ENCODE results near the gene SEC22C. TPM values are rescaled to one million over a fixed set of nuclear protein-coding genes. Genes with fewer than 3 reads are reported as not detected.
"Not testable (repeated sequence)": the region's sequence is repeated elsewhere in the genome, so short reads cannot be mapped to it uniquely, and the experiment has no call there.

The SEC22C gene
- total RNA-seq, 1 donor from 2014 or later, result 55.0 TPM

DNA sequence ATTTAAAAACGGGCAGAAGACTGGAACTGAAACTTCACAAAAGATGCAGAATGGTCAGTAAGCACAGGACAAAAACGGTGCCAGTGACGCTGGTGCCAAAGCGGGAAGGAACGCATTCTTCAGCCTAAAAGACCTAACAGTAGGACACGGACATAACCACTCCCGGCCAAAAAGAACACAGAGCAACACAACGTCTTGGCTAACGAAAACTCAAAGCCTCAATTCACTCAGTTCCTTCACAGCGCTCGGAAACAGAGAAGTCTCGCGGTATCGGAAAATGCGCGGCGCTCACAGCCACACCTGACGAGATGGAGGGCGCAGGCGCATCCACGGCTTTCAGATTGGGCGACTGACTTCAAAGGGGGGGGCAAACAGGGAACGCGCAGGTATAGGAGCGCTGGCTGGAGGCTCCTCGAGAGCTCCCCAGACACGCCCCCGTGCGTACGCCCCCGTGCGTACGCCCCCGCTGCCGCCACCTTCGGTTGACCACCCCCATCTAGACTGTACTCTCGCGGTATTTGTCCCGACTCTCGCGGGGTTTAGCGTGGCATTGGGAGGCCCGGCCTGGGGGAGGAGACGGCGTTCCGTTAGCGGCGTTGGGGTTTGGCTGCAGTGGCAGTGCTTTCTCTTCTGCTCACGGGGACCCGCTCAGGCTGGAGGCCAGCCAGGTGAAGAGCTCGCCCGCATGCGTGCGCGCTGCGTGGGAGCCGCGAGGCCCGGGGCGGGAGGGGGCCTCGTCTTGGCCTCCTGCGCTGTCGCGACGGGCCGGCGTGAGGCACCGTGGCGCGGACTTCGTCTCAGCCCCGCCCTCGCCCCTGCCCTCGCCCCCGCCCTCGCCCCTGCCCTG lies 18.6 kb upstream of the SEC22C start, which contains the start of gene NKTR:
Gene NKTR, plus strand, starts transcription at position 576 of the 847 bp plus-strand sequence. CDS start 321 bp downstream, outside the sequence.
- no peaks in the 10 kb centered on the region for H3K27me3 ChIP-seq (ENCODE audit: control insufficient read depth, insufficient read depth, low read length)
- DNase-seq (ENCODE audit: low read depth) (peak; percentile 98), FAIRE-seq (peak; percentile 75)
- peak within 1 kb of the TSS; percentile 92 for H3K4me3 ChIP-seq (ENCODE audit: low read depth, low read length)
- TF ChIP-seq, protein P1, sequence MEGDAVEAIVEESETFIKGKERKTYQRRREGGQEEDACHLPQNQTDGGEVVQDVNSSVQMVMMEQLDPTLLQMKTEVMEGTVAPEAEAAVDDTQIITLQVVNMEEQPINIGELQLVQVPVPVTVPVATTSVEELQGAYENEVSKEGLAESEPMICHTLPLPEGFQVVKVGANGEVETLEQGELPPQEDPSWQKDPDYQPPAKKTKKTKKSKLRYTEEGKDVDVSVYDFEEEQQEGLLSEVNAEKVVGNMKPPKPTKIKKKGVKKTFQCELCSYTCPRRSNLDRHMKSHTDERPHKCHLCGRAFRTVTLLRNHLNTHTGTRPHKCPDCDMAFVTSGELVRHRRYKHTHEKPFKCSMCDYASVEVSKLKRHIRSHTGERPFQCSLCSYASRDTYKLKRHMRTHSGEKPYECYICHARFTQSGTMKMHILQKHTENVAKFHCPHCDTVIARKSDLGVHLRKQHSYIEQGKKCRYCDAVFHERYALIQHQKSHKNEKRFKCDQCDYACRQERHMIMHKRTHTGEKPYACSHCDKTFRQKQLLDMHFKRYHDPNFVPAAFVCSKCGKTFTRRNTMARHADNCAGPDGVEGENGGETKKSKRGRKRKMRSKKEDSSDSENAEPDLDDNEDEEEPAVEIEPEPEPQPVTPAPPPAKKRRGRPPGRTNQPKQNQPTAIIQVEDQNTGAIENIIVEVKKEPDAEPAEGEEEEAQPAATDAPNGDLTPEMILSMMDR (IDR thresholded peaks at IDR 0.05; ENCODE audit: insufficient read depth, low read length, severe bottlenecking), result no peak
- H3K36me3 ChIP-seq (ENCODE audit: control insufficient read depth, insufficient read depth, low read length), result no peaks in the 10 kb centered on the region

DNA sequence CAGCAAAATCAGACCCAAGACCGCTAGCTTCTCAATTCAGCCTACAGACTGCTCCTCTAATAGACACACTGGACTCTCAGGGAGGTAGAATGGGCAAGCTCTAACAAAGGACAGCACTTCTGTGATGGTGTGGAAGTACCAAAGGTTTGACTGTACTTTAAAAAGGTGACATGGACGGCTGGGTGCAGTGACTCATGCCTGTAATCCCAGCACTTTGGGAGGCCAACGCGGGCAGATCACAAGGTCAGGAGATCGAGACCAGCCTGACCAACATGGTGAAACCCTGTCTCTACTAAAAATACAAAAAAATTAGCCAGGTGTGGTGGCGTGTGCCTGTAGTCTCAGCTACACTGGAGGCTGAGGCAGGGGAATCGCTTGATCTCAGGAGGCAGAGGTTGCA lies 15.3 kb upstream of the SEC22C start:
- DNase-seq (ENCODE audit: low read depth); FAIRE-seq: not testable (repeated sequence)

DNA sequence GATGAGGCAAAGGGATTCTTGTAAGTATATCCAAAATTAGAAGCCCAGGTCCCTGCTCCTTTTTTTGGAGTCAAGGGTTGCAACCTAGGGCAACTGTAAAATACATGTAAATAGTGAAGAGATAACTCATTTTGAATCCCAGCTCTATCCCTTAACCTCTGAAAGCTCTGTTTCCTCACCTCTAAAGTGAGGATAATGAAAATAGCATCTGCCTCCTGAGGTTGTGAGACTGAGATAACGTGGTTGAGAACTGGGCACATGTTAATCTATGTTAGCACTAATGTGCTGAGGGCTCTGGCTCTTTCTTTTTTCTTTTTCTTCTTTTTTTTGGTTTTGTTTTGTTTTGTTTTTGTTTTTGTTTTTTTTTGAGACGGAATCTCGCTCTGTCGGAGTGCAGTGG lies 13.9 kb upstream of the SEC22C start:
- DNase-seq (ENCODE audit: low read depth), result no peak
- Histone ChIP-seq H3K4me3 (ENCODE audit: low read depth, low read length) (no peak overlapping the region), H3K27me3 (ENCODE audit: control insufficient read depth, insufficient read depth, low read length) (no peaks in the 10 kb centered on the region), H3K36me3 (ENCODE audit: control insufficient read depth, insufficient read depth, low read length) (peaks cover 4% of the 10 kb centered on the region)
- TF ChIP-seq, protein P1 (IDR thresholded peaks at IDR 0.05; ENCODE audit: insufficient read depth, low read length, severe bottlenecking), result no peak
- FAIRE-seq, result no peak

More for the DNA sequence above, 15.3 kb upstream of the SEC22C start:
- not testable (repeated sequence) for H3K36me3 ChIP-seq (ENCODE audit: control insufficient read depth, insufficient read depth, low read length); H3K4me3 ChIP-seq (ENCODE audit: low read depth, low read length); H3K27me3 ChIP-seq (ENCODE audit: control insufficient read depth, insufficient read depth, low read length)

DNA sequence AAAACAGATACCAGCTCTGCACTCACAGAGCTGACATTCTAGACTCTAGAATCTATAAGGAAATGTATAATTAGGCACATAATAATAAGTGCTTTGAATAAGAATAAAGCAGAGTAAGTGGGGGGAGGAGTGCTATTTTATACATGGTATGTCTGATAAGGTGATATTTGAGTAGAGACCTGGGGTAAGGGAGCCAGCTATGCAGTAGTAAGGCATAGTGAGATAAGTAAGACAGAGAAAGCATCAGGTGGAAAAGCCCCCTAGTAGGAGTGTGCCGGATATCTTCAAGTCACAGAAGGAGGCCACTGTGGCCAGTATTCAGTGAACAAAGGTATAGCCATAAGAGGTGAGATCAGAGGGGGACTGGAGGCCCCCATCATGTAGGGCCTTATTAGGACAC lies 11.9 kb upstream of the SEC22C start:
- TF ChIP-seq, protein P1 (IDR thresholded peaks at IDR 0.05; ENCODE audit: insufficient read depth, low read length, severe bottlenecking), result no peak
- Histone ChIP-seq H3K4me3 (ENCODE audit: low read depth, low read length) (no peak overlapping the region), H3K27me3 (ENCODE audit: control insufficient read depth, insufficient read depth, low read length) (no peaks in the 10 kb centered on the region), H3K36me3 (ENCODE audit: control insufficient read depth, insufficient read depth, low read length) (peaks cover 4% of the 10 kb centered on the region)
- FAIRE-seq, result no peak
- DNase-seq (ENCODE audit: low read depth), result no peak

DNA sequence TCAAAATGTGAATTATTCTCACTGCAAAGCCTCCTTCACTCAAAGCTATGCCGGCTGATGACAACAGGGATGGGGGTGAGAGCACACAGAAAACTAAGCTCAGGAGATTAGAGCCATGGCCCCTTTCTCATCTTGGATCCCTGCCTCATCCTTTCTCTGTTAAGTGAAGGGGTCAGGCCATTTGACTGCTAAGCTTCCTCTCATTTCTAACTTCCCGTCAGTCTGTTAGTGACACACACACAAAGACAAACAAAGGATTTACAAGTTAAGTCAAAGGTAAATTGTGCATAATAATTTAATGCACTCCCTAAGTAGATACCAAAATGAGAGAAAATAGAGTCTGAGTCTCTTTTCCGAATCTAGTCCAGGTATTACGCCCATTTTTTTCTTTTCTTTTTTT lies 10.0 kb upstream of the SEC22C start:
- FAIRE-seq, result no peak
- peak; percentile 13 for DNase-seq (ENCODE audit: low read depth)
- no peaks in the 10 kb centered on the region for H3K27me3 ChIP-seq (ENCODE audit: control insufficient read depth, insufficient read depth, low read length)
- TF ChIP-seq, protein P1 (IDR thresholded peaks at IDR 0.05; ENCODE audit: insufficient read depth, low read length, severe bottlenecking), result no peak
- peaks cover 4% of the 10 kb centered on the region for H3K36me3 ChIP-seq (ENCODE audit: control insufficient read depth, insufficient read depth, low read length)
- H3K4me3 ChIP-seq (ENCODE audit: low read depth, low read length), result peak overlapping the region; percentile 70

DNA sequence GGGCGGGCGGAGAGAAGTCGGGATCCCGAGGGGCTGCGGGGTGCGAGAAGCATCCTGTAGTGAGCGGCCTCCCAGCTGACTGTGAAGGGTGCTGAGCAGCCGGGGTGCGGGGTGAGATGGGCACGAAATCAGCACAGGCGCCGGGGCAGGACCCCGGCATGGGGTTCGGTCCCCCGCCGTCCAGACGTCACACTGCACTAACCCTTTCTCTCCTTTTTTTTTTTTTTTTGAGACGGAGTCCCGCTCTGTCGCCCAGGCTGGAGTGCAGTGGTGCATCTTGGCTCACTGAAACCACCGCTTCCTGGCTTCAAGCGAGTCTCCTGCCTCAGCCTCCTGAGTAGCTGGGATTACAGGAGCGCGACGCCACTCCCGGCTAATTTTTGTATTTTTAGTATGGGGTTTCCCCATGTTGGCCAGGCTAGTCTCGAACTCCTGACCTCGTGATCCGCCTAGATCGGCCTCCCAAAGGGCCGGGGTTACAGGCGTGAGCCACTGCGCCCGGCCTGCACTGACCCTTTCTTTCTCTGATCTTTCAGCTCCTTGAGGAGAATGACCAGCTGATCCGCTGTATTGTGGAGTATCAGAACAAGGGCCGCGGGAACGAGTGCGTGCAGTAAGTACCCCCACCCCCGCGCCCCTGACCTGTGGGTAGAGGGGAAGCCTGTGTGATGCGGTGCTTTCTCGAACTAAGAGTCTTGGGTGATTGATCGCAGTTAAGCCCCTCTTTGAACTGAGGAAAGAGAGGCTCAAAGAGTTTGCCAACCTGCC lies 9.4 kb upstream of the SEC22C start:
- FAIRE-seq (no peak), DNase-seq (ENCODE audit: low read depth) (no peak)

More for the DNA sequence above, 9.4 kb upstream of the SEC22C start:
- no peaks in the 10 kb centered on the region for H3K27me3 ChIP-seq (ENCODE audit: control insufficient read depth, insufficient read depth, low read length)
- TF ChIP-seq, protein P1 (IDR thresholded peaks at IDR 0.05; ENCODE audit: insufficient read depth, low read length, severe bottlenecking), result no peak
- H3K36me3 ChIP-seq (ENCODE audit: control insufficient read depth, insufficient read depth, low read length), result peaks cover 4% of the 10 kb centered on the region
- peak overlapping the region; percentile 70 for H3K4me3 ChIP-seq (ENCODE audit: low read depth, low read length)

All from bronchial epithelial cell (primary cell).